ENCODE results near the gene BTBD10.
A peak's percentile ranks its signal among the peaks of the same experiment; 100 is the strongest.

The BTBD10 gene

DNA sequence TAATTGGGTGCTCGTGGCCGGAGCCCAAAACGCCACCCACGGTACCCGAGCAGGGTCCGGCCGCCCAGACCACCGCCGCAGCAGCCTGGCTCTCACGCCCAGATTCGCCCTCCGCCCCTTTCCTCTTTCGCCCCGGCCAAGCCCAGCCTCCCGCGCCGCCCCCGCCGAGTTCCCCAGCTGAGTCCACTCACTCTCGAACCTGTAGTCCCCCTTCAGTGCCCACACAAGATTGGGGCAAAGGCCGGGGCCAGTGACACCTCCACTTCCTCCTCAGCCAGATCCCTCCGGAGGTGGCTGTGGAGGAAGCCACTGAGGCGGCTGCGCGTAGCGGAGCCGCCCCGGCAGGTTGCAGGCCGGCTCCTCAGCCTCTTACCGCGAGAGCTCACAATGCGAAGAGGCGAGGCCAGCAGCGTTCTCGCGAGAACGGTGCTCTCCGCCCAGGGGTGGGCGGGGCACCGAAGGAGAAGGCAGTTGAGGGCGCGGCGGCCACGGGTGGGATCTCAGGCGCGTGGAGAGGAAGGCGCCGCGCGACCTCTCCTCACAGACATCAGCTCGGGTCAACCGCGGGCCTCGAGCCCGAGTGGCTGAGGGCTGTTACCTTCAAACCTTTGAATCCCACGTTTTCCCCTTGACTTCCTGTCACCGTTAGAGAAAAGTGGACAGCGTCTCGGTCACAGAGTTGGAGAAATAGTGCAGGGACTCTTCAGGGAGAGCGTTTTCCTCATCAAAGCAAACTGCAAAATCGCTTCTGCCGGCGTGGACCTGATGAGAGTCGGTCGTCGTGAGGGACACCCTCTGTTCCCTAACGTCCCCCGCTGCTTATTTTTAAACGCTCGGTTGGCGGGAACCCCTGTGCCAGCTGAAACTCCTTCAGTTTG lies at the start of gene BTBD10:
Gene BTBD10 (minus strand): TSS at position 322 of the 878 bp plus-strand sequence. CDS start 18,098 bp downstream, outside the sequence.
- DNase-seq, result peak; percentile 91

DNA sequence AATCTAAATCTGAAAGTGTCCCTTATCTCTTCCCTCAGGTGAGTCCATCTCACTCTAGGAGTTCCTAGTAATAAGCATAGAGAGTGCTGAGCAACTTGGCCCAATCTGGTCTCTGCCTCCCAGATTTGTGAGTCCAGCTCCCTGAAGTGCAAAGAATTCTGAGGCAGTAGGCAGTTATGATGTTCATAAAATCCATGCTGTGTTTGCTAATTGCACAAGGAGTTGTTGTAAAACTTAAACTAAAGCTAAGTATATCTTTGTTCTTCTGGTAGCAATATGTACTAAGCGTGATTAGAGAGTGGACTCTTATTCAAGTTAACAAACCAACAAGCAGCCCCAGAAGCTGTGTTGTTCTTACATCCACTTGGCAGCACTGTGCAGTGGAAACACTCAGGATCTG lies 40.4 kb upstream of the BTBD10 start:
- no peak for DNase-seq

DNA sequence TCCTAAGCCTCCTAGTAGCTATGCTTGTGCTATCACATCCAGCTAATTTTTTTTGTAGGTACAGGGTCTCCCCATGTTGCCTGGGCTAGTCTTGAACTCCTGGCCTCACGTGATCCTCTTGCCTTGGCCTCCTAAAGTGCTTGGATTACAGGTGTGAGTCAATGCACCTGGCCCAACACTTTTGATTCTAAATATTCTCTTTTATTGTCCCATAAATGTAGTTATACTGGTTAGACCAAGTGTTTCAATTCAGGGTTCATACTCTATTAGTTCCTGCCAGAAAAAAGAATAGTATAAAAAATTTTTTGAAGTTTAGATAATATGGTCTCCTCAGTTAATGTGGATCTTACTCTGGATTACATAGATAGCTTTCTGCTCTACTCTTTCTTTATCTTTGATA lies 39.5 kb upstream of the BTBD10 start:
- no peak for DNase-seq

DNA sequence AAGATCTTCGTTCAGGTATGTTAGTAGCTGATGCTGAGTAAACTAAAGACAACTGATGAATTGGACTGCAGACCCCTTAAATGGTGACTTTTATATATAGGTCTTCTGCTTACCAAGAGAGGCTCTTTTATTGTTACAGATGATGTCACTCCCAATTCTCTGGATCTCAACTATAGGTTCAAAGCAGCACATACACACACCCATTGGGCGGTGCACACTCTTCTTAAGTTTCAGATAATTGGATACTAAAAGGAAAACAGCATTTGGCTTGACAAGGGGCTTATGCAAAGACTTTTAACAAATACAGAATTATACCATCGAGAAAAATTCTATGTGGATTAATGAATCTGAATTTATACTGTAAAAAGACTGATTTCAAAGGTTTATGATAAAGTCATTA lies 32.9 kb upstream of the BTBD10 start, which contains the start of gene PTH:
Gene PTH (minus strand): TSS at position 69 of the 400 bp plus-strand sequence. CDS start 3,142 bp downstream, outside the sequence.
- DNase-seq, result no peak

DNA sequence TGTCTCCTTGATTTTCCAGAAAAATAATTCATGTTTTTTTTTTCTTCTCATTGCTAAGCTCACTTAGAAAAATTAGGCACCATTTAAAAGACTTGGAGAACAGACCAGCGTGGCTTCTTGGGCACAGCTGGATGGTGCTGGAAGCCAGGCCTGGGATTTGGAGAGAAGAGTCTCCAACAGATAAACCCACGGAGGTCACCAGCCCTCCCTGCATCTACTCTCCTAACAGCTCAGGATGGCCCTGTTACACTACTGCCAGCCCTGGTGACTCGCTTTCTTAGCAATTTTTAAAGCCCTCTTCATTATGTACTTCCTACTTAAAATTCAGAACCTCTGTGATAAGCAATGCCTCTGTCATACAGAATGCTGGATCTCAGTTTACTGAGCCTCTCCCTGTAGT lies 31.0 kb upstream of the BTBD10 start:
- DNase-seq, result no peak

DNA sequence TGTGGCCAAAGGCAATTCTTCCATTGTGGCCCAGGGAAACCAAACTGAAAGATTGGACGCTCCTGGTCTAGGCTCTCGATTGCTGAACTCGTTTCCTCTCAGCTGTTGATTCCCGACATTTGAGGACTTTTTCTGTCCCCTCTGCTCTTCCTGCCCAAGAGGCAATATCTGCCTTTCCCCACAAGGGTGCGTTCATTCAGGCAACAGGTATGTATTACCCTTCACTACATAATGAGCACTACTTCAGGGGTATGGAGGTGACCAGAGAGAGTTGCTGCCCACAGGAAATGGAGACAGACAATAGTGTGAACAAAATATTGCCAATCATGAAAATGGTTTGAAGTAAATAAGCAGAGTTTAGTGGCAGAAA lies 24.6 kb upstream of the BTBD10 start:
- no peak for DNase-seq

DNA sequence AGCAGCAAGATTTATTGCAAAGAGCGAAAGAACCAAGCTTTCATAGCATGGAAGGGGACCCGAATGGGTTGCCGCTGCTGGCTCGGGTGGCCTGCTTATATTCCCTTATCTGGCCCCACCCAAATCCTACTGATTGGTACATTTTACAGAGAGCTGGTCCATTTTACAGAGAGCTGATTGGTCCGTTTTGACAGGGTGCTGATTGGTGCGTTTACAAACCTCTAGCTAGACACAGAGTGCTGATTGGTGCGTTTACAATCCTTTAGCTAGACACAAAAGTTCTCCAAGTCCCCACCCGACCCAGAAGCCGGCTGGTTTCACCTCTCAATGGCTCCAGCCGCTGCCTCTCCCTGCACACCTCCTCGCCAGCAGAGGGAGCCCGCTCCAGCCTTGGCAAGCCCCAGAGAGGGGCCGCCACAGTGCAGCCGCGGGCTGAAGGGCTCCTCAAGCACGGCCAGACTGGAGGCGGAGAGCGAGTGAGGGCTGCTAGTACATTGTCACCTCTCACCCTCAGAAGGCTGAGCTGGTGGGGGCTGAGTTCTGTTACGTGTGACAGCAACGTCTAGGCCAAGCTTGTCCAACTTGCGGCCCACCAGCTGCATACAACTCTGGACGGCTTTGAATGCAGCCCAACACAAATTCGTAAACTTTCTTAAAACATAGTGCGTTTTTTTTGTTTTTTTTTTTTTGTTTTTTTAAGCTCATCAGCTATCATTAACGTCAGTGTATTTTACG lies 24.1 kb upstream of the BTBD10 start:
- DNase-seq, result peak; percentile 72

DNA sequence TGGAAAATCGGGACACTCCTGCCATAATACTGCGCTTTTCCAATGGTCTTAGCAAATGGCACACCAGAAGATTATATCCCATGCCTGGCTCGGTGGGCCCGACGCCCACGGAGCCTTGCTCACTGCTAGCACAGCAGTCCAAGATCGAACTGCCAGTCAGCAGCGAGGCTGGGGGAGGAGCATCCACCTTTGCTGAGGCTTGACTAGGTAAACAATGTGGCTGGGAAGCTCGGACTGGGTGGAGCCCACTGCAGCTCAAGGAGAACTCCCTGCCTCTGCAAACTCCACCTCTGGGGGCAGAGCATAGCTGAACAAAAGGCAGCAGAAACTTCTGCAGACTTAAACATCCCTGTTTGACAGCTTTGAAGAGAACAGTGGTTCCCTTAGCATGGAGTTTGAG lies 17.2 kb upstream of the BTBD10 start:
- DNase-seq, result no peak

DNA sequence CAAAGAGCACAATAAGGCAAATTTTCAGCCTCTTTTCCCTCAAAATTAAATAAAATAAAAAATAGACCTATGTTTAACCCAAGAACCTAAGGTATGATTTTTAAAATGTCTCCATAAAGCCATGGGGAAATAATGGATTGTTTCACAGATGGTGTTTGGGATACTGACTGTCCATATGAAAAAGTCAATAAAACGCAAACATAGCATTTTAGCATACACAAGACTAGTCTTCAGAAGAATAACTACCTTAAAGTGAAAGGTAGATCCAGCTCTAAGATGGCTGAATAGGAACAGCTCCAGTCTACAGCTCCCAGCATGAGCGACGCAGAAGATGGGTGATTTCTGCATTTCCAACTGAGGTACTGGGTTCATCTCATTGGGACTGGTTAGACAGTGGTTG lies 16.7 kb upstream of the BTBD10 start:
- no peak for DNase-seq

DNA sequence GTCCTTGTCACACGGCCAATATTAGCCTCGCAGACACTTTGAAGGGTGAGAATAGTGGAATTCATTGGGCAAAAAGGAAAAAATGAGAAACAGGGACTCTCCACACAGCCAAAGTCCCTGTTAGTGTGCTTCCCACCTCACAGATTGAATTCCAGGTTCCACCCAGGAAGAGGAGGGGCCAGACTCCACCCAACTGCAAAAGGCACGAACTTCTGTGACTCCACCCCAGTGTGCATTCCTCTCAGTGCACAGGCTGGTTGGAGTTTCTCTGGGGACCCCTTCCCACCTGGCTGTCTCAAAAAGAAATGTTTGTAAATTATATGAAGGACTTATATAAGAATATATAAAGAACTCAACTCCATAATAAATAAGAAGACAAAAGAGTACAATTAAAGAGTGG lies 12.1 kb upstream of the BTBD10 start:
- DNase-seq, result no peak

DNA sequence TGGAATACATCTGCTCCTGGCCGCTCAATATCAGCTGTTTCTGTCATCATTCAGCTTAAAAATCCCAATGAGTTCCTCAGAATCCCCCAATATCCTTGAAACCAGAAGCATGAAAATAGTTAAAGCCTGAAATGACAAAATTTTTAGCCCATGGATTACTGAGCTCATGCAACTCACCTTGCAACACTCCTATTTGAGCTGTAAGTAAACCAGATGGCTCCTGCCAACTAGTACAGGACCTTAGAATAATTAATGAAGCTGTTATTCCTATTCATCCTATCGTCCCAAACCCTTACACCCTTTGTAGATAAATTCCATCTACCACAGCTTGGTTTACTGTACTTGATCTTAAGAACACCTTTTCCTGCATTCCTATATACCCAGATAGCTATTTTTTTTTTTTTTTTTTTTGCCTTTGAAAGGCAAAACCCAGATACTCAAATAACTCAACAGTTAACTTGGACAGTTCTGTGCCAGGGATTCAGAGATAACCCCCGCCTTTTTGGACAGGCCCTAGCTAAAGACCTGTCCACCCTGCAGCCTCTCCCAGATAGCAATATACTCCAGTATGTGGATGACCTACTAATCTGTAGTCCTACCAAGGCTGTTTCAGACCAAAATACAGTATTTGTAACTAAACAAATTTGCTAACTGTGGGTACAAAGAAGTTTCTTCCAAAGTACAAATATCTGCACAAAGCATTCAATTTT lies 10.1 kb upstream of the BTBD10 start:
- no peak for DNase-seq

DNA sequence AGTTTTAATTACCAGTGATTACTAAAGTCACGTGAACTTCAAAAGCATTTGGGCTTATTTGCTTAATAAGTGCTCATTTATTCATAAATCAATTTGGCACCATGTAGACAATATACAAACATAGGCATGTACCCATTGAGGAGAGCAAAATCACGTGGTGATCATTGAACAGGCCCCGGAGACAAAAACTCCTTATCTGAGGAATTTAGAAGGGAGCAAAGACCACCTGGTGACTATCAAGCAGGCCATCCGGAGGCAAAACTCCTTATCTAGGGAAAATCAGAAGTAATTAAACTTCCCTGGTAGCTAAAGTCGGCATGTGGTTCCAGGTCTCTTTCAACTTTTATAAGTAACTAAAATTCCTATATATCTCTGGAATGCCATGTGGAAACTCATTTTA lies 5.7 kb upstream of the BTBD10 start:
- no peak for DNase-seq

DNA sequence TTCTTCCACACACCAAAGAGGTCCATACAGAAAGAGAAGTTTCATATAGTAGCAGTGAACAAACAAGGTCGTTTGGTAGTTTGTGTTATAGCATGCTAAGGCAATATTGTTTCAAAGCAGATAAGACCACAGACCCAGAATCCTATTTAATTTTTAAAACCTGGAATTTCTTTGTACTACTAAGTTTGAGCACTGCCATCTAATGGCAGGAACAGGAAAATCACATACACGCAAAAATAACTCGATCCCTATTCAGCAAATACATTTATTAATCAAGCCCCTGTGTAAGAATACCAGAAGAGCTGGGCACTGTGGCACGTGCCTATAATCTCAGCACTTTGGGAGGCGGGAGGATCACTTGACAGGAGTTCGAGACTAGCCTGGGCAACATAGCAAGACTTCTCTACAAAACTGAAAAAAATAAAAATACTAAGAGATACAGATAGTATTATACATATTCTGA lies 2.9 kb upstream of the BTBD10 start:
- no peak for DNase-seq

DNA sequence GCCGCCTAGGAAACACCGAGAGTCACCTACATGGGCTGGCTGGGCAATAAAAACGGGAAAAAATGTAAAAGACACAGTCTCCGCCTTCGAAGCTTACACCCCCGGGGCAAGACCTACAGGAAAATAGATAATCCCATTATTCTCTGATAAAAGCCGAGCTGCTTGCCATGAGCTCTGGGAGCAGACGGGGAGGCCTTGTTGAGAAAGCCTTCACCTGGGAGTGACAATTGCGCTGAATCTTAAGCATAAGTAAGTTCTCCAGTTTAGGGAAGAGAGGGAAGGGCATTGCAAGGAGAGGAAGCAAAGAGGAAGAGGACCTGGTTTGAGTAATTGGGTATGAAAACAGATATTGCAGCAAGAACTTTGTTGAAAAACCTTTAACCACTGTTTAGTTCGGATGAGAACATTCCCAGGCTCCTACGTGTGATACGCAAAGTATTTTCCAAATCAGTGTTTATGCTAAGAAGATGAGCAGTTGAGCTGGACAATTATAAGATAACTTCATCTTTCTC lies 813 bp upstream of the BTBD10 start:
- DNase-seq, result no peak

DNA sequence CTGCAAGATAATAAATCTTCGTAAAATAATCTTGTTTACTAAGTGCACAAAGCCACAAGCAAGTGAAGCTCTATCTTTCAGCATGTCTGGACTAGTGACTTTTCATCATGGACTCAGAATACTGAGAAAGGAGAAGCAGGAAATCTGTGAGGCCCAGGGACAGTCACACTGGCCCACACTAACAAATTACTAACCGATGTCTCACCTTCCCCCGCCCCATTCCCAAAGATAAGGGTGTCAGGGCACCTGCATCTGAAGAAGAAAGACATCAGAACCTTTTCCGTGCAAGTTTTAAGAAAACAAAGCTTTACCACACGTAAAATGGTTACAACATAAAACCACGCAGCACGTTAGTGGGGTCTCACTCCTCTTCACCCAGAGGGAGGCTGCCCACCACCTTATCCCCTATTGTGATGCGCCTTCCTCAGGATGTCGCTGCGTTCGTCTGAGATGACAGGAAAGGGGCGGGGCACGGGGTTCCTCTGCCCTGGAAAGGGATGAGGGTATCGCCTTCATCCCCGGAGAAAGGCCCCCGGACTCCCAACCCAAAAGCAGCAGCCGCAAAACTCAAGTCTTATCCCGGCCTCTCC lies 616 bp downstream of the BTBD10 start:
- DNase-seq, result peak; percentile 51

DNA sequence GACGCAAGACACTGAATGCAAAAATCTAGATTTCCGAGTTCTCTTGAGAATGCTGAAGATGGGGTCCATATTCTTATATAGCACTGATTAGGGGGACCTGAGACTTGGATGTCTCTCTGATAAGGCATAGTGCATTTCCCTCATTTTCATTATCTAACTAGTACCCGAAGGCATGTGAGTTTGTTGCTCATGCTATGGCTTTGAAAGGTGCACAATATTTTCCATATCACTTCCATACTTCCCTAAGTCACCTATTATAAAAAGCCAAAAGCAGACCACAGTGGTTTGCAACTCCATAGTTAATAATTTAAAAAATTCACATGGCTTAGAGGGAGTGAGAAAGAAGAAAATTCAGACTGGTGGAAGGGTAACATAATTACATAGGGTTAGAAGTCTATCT lies 1.7 kb downstream of the BTBD10 start:
- no peak for DNase-seq

DNA sequence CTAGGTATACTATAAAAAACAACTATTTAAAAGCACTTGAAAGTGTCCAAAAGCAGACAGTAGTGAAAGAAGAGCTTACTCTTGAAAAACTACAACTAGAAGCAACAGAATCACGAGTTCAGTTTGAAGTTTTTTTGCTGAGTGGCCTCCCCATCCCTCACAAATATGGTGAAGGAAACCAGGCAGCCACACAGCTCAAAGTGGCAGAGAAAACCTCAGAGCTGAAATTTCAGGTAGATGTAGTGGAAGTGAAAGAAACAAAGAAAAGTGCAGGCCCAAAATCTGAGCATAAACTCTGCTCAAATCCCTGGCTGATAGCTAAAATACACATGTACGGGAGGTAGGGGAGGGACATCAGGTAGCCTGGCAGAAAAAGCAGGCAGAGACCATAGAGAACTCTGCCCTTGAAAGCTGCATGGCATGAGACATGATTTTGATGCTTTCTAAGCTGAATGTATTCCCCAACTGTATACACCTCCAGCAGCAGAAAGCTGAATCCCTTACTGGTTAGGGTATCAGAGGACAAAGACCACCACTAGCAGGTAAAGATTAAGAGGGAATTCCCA lies 12.1 kb downstream of the BTBD10 start:
- DNase-seq, result no peak

DNA sequence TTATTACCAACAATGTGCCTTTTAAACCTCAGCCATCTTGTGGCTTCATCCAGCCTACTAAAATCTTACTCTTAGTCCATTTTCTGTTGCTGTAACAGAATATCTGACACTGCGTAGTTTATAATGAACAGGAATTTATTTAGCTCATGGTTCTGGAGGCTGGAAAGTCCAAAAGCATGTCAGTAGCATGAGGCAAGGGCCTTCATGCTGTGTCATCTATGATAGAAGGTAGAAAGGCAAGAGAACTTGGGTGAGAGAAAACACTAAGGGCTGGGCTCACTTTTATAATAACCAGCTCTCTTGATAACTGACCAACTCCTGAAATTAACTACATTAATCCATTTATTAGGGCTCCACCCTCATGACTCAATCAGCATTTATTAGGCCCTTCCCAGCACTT lies 13.5 kb downstream of the BTBD10 start:
- no peak for DNase-seq

DNA sequence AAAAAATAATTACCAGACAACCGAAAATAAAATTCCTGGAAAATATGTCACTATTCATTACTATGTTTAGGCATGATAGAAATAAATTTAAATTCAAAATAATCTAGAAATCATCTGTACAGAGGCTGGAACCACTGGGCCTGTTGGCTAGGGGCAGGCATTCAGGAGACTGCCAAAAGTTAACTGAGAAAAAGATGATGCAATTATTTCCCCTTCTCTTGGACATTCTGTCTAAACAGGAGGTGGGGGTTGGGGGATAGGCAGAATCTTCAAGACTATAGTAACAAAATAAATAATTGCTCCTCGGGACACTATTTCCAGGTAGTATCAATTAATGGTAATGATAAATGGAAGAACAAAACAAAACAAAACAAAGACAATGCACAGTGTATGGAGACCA lies 14.1 kb downstream of the BTBD10 start:
- DNase-seq, result no peak

DNA sequence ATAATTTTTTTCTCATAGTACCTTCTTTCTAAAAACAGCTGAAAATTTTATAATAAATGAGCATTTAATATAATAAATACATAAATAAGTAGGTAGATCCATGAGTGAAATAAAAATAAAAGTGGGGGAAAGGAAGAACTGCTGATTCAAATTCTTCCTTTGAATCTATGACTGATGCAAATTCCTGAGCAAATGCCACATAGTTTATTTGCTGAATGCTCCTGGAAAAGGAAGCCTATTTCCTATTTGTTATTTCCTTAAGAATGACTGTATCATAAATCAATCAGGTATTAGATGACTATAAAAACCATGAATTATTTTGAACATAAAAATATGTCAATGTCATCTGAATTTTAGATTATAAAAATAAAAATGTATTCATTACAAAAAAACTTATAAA lies 16.6 kb downstream of the BTBD10 start:
- no peak for DNase-seq

DNA sequence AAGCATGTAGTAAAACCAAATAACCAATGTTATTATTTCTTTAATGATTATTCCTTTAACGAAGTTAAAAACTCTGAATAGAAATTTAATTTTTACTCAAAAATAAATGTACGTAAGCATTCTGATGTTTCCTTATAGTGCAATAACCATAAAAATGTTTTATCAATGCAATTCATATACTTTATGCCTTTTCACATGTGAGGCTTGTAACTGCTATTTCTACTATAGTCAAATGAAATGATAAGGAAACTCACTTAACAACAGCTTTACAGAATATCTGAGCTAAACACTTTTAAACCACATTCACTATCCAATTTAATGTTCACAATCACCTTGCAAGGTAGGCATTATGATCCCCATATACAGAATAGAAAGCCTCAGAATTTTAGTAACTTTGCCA lies 17.4 kb downstream of the BTBD10 start:
- no peak for DNase-seq

DNA sequence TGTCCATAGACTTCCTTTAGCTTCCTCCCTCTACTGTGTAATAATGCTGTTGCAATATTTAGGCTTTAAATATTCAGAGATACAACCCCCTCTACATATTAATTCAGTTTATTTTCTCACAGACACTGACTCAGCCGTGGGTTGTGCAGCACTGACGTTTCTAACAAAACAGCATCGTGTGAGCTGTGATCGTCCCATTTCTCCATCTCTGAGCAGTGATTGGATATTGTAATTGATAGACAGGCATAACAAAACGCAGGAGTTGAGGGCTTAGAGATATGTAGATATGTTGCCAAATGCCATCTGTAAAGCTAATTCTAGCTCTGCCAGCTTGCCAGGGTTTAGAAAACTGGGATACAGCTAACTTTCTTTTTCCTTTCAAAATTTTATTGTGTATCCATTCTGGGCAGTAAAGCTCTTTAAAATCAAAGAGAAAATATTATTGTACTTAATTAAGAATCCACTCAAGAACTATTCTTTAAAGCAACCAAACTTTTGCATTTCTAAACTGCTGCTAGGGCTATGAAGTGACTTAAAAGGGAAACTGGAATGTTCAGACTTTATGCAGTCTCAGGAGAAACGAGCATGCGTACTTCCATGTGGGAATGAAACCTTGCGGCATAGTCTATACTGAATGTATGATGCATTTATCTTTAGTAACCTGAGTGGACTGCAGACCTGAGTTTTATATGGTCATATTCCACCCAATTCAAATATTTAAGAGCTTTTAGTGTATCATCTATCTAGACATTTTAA lies 22.7 kb downstream of the BTBD10 start:
- DNase-seq, result no peak
